Measurements from ENCODE around the gene MORF4L2.

DNA sequence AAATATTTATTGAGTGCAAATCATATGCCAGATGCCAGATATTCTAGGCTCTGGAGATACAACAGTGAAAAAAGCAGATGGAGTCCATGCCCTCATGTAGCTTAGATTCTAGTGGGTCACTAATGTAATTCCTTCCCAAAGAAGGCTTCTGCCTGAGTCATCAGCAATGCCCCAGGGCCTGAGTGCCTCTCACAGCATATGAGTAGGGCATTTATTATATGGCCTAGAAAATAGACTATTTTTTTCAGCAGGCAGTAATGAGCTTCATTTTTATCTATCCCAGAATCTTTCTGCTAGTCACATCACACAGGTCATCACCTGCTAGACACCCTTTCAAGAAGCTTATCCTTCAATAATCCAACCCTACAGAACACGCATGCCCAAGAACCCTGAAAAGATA lies 46.5 kb upstream of the MORF4L2 start:
- TF ChIP-seq FOXP2 (optimal IDR thresholded peaks at IDR 0.05; ENCODE audit: borderline replicate concordance, extremely low read depth, extremely low read length, insufficient read depth) (no peak), POLR2AphosphoS5 (IDR thresholded peaks at IDR 0.05; ENCODE audit: low read depth, low read length) (no peak), TAF1 (IDR thresholded peaks at IDR 0.05; ENCODE audit: borderline replicate concordance, insufficient read depth, low read length) (no peak), SIN3A (IDR thresholded peaks at IDR 0.05; ENCODE audit: borderline replicate concordance, insufficient read depth, low read length) (no peak)
- TF ChIP-seq, protein P1, sequence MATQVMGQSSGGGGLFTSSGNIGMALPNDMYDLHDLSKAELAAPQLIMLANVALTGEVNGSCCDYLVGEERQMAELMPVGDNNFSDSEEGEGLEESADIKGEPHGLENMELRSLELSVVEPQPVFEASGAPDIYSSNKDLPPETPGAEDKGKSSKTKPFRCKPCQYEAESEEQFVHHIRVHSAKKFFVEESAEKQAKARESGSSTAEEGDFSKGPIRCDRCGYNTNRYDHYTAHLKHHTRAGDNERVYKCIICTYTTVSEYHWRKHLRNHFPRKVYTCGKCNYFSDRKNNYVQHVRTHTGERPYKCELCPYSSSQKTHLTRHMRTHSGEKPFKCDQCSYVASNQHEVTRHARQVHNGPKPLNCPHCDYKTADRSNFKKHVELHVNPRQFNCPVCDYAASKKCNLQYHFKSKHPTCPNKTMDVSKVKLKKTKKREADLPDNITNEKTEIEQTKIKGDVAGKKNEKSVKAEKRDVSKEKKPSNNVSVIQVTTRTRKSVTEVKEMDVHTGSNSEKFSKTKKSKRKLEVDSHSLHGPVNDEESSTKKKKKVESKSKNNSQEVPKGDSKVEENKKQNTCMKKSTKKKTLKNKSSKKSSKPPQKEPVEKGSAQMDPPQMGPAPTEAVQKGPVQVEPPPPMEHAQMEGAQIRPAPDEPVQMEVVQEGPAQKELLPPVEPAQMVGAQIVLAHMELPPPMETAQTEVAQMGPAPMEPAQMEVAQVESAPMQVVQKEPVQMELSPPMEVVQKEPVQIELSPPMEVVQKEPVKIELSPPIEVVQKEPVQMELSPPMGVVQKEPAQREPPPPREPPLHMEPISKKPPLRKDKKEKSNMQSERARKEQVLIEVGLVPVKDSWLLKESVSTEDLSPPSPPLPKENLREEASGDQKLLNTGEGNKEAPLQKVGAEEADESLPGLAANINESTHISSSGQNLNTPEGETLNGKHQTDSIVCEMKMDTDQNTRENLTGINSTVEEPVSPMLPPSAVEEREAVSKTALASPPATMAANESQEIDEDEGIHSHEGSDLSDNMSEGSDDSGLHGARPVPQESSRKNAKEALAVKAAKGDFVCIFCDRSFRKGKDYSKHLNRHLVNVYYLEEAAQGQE (IDR thresholded peaks at IDR 0.05; ENCODE audit: insufficient read depth in 1 of 2, low read depth in 2 of 2, low read length in 2 of 2), result no peak

Measured in PFSK-1 (cell line).